Large intestine (tissue), 12 donors: ENCODE measurements around the gene CFAP43. TPM values are rescaled to one million over a fixed set of nuclear protein-coding genes. Genes with fewer than 3 reads are reported as not detected.

Source experiments
- DNase-seq, 2 donors: peaks; one replicate each; pipeline versions ENCODE4 v3.0.0 to v3.0.0-alpha.2; 2013
- H3K27ac ChIP-seq: one replicate; pipeline ENCODE4 v1.5.1; 2013; ENCODE audit warnings: low read length
- H3K27me3 ChIP-seq: 2 replicates; pipeline ENCODE4 v1.6.1; 2013; ENCODE audit warnings: low read length; ENCODE audit not compliant: control insufficient read depth, insufficient read depth
- H3K36me3 ChIP-seq: 2 replicates; pipeline ENCODE4 v1.6.1; 2013; ENCODE audit warnings: low read length; ENCODE audit not compliant: control insufficient read depth, insufficient read depth
- H3K4me1 ChIP-seq: one replicate; pipeline ENCODE4 v1.6.1; 2013; ENCODE audit warnings: low read length; ENCODE audit not compliant: control insufficient read depth, insufficient read depth
- H3K4me3 ChIP-seq: one replicate; pipeline ENCODE4 v1.5.1; 2013; ENCODE audit warnings: low read length
- H3K9me3 ChIP-seq: one replicate; pipeline ENCODE4 v1.6.1; 2013; ENCODE audit warnings: mild to moderate bottlenecking, low read depth, low read length, moderate library complexity; ENCODE audit not compliant: control insufficient read depth
- WGBS: methylation state at CpG from one replicate; pipeline ENCODE4 v1.1.5; 2013; ENCODE audit warnings: low lambda C conversion rate; ENCODE audit not compliant: insufficient coverage; 5-methylcytosine and 5-hydroxymethylcytosine counted together
- long read RNA-seq, 11 donors: transcript quantifications; one replicate each; lab custom pipeline, GENCODE V29; 2026
- polyA plus RNA-seq: library from polyadenylated mRNA; unstranded; fragments of 120-200 nt; gene quantifications from one replicate; pipeline ENCODE4 v1.2.1, GENCODE V29; 2013

CFAP43 gene
- polyA plus RNA-seq, result 5.6 TPM
- long read RNA-seq, donor 1, result 0 reads
- long read RNA-seq, donor 2, partial matches to known transcripts, result 377 of 837 reads
- long read RNA-seq, donor 2, other reads (novel, unspliced or antisense), result 459 of 837 reads
- long read RNA-seq, donor 3, result 0 reads
- long read RNA-seq, donor 4, result 0 reads
- long read RNA-seq, donor 5, result 0 reads
- long read RNA-seq, donor 6, result 0 reads
- long read RNA-seq, donor 7, result 0 reads
- long read RNA-seq, donor 8, partial matches to known transcripts, result 361 of 751 reads
- long read RNA-seq, donor 8, other reads (novel, unspliced or antisense), result 390 of 751 reads
- long read RNA-seq, donor 9, result 0 reads
- long read RNA-seq, donor 10, result 0 reads
- long read RNA-seq, donor 11, result 0 reads

GRCh38 chr10:104231784-104232612 is at the start of gene CFAP43:
CFAP43 (minus strand) TSS chr10:104232364; CDS start chr10:104232246, 118 bp downstream.
- DNase-seq, result peak; percentile 98 to 99
- H3K4me1 ChIP-seq, result no peaks in the 10 kb centered on the region
- H3K4me3 ChIP-seq, result peak within 1 kb of the TSS; percentile 91
- peaks cover 2% of the 10 kb centered on the region for H3K9me3 ChIP-seq
- H3K36me3 ChIP-seq, result no peaks in the 10 kb centered on the region
- H3K27ac ChIP-seq, result peak within 1 kb of the TSS; percentile 82
- 0% methylated on average over 2 of the region's 60 CpGs for WGBS
- no peaks in the 10 kb centered on the region for H3K27me3 ChIP-seq

- Histone ChIP-seq H3K36me3 (peaks cover 25% of the 10 kb centered on the region), H3K4me3 (no peak overlapping the region), H3K27ac (no peak overlapping the region), H3K9me3 (no peaks in the 10 kb centered on the region), H3K4me1 (no peaks in the 10 kb centered on the region), H3K27me3 (no peaks in the 10 kb centered on the region)
- no CpG with 5 or more reads among the region's 3 CpGs for WGBS
- DNase-seq, result no peak
Measured at GRCh38 chr10:104281694-104282093, 49.5 kb upstream of the CFAP43 start.

- H3K9me3 ChIP-seq, result no peaks in the 10 kb centered on the region
- H3K27ac ChIP-seq, result no peak overlapping the region
- no peak for DNase-seq
- peaks cover 4% of the 10 kb centered on the region for H3K4me1 ChIP-seq
- H3K36me3 ChIP-seq, result peaks cover 21% of the 10 kb centered on the region
- WGBS, result no CpG with 5 or more reads among the region's 3 CpGs
- H3K4me3 ChIP-seq, result no peak overlapping the region
- H3K27me3 ChIP-seq, result no peaks in the 10 kb centered on the region
Measured at GRCh38 chr10:104279550-104280259, 47.5 kb upstream of the CFAP43 start.

- Histone ChIP-seq H3K27ac (no peak overlapping the region), H3K36me3 (peaks cover 17% of the 10 kb centered on the region), H3K4me1 (peaks cover 10% of the 10 kb centered on the region), H3K4me3 (no peak overlapping the region), H3K9me3 (no peaks in the 10 kb centered on the region), H3K27me3 (no peaks in the 10 kb centered on the region)
- DNase-seq, result no peak
- WGBS, result no CpG with 5 or more reads among the region's 2 CpGs
Measured at GRCh38 chr10:104277785-104278184, 45.6 kb upstream of the CFAP43 start.

GRCh38 chr10:104276192-104276591 is 44.0 kb upstream of the CFAP43 start:
- 60% methylated on average over 1 of the region's 1 CpG for WGBS
- H3K36me3 ChIP-seq, result peaks cover 17% of the 10 kb centered on the region
- DNase-seq, result no peak
- H3K27ac ChIP-seq, result no peak overlapping the region
- H3K27me3 ChIP-seq, result no peaks in the 10 kb centered on the region
- peaks cover 10% of the 10 kb centered on the region for H3K4me1 ChIP-seq
- no peaks in the 10 kb centered on the region for H3K9me3 ChIP-seq
- H3K4me3 ChIP-seq, result no peak overlapping the region

GRCh38 chr10:104274762-104275721 is 42.9 kb upstream of the CFAP43 start:
- peak overlapping the region; percentile 73 for H3K27ac ChIP-seq
- no peaks in the 10 kb centered on the region for H3K9me3 ChIP-seq
- H3K36me3 ChIP-seq, result peaks cover 13% of the 10 kb centered on the region
- peaks cover 10% of the 10 kb centered on the region for H3K4me1 ChIP-seq
- no peaks in the 10 kb centered on the region for H3K27me3 ChIP-seq
- WGBS, result no CpG with 5 or more reads among the region's 42 CpGs
- peak overlapping the region; percentile 77 for H3K4me3 ChIP-seq
- peak in 1 of 2 donors; percentile 89 for DNase-seq

- Histone ChIP-seq H3K4me1 (peaks cover 10% of the 10 kb centered on the region), H3K27ac (no peak overlapping the region), H3K27me3 (no peaks in the 10 kb centered on the region), H3K9me3 (no peaks in the 10 kb centered on the region), H3K4me3 (peak overlapping the region; percentile 77), H3K36me3 (peaks cover 5% of the 10 kb centered on the region)
- DNase-seq, result no peak
- 20% methylated on average over 1 of the region's 4 CpGs for WGBS
Measured at GRCh38 chr10:104273899-104274575, 41.9 kb upstream of the CFAP43 start.

GRCh38 chr10:104273286-104273685 is 41.1 kb upstream of the CFAP43 start:
- H3K27me3 ChIP-seq, result no peaks in the 10 kb centered on the region

More at GRCh38 chr10:104273286-104273685, 41.1 kb upstream of the CFAP43 start:
- no peak for DNase-seq
- Histone ChIP-seq H3K9me3 (no peaks in the 10 kb centered on the region), H3K4me3 (no peak overlapping the region), H3K4me1 (peaks cover 10% of the 10 kb centered on the region), H3K36me3 (peaks cover 3% of the 10 kb centered on the region), H3K27ac (no peak overlapping the region)
- WGBS, result 88% methylated on average over 1 of the region's 1 CpG
